ENCODE results near the gene UCN.

DNA sequence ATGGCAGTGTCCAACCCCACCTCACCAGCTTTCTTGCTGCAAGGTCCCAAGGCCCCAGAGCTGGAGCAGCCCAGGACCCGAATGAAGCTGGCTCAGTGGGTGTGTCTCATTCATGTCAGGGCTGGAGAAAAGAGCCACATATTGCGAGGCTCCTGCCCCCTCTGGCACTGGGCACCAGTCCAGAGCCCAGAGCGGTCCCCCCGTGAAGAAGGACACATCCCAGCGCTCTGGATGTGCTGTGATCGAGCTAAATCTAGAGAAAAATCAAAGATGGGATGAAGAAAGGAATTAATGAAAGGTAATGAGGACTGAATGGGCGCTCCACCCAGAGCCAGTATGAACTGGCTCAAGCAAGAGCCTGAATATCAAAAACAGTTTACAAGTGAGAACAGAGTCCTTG lies 27.9 kb upstream of the UCN start:
- TF ChIP-seq FOXP2 (optimal IDR thresholded peaks at IDR 0.05; ENCODE audit: control extremely low read depth, extremely low read length, insufficient read depth) (no peak), EZH2 (IDR thresholded peaks at IDR 0.05) (no peak)

All from SK-N-MC (cell line).